Activated CD4-positive, alpha-beta T cell treated with anti-CD3 and anti-CD28 coated beads for 48 hours (primary cell): ENCODE measurements around the gene ZNF438.

Experiments used
- DNase-seq: peaks from one replicate; pipeline ENCODE4 v3.0.0-alpha.2; 2020

Gene ZNF438

GRCh38 chr10:30869566-30869965 is 162.1 kb downstream of the ZNF438 start:
- no peak for DNase-seq

- DNase-seq = no peak
Observed at GRCh38 chr10:30868611-30869010, 163.1 kb downstream of the ZNF438 start.

GRCh38 chr10:30866896-30867295 is 164.8 kb downstream of the ZNF438 start:
- DNase-seq = no peak

- DNase-seq = no peak
Observed at GRCh38 chr10:30865141-30865926, 166.3 kb downstream of the ZNF438 start.

- DNase-seq = no peak
Observed at GRCh38 chr10:30863516-30864210, 168.0 kb downstream of the ZNF438 start.

- DNase-seq = no peak
Observed at GRCh38 chr10:30862486-30862885, 169.2 kb downstream of the ZNF438 start.

- no peak for DNase-seq
Observed at GRCh38 chr10:30861976-30862375, 169.7 kb downstream of the ZNF438 start.

GRCh38 chr10:30861221-30861620 is 170.4 kb downstream of the ZNF438 start:
- no peak for DNase-seq

- no peak for DNase-seq
Observed at GRCh38 chr10:30858499-30858898, 173.2 kb downstream of the ZNF438 start.

GRCh38 chr10:30857803-30858202 is 173.9 kb downstream of the ZNF438 start:
- DNase-seq = no peak

GRCh38 chr10:30855131-30855530 is 176.5 kb downstream of the ZNF438 start:
- no peak for DNase-seq

- no peak for DNase-seq
Observed at GRCh38 chr10:30854656-30855055, 177.0 kb downstream of the ZNF438 start.

- DNase-seq = no peak
Observed at GRCh38 chr10:30853066-30853465, 178.6 kb downstream of the ZNF438 start.

GRCh38 chr10:30850776-30851175 is 180.9 kb downstream of the ZNF438 start:
- no peak for DNase-seq

- no peak for DNase-seq
Observed at GRCh38 chr10:30849231-30850035, 182.2 kb downstream of the ZNF438 start.

- DNase-seq = no peak
Observed at GRCh38 chr10:30848396-30849032, 183.2 kb downstream of the ZNF438 start.

- DNase-seq = no peak
Observed at GRCh38 chr10:30847642-30848041, 184.0 kb downstream of the ZNF438 start.

- no peak for DNase-seq
Observed at GRCh38 chr10:30847199-30847598, 184.5 kb downstream of the ZNF438 start.

GRCh38 chr10:30846710-30847109 is 185.0 kb downstream of the ZNF438 start:
- DNase-seq = no peak

- no peak for DNase-seq
Observed at GRCh38 chr10:30842894-30843293, 188.8 kb downstream of the ZNF438 start.

- no peak for DNase-seq
Observed at GRCh38 chr10:30842185-30842584, 189.5 kb downstream of the ZNF438 start.

- no peak for DNase-seq
Observed at GRCh38 chr10:30840395-30841050, 191.1 kb downstream of the ZNF438 start.

- DNase-seq = no peak
Observed at GRCh38 chr10:30839652-30840051, 192.0 kb downstream of the ZNF438 start.
